K562 (cell line): Measurements from ENCODE around the gene REM2. TPM values are rescaled to one million over a fixed set of nuclear protein-coding genes. Genes with fewer than 3 reads are reported as not detected.

ENCODE experiments used
- BACH1 ChIP-seq: fragments of 200-800 bp; sonication (Bioruptor generic); IDR thresholded peaks from 2 replicates; pipeline ENCODE4 v1.6.1; 2016; ENCODE audit warnings: missing genetic modification characterization, missing compliant biosample characterization
- BCL6 ChIP-seq: fragments of 250-450 bp; sonication (Bioruptor Pico); IDR thresholded peaks from 2 replicates; pipeline ENCODE4 v1.4.0; 2020
- CBX3 ChIP-seq, 2 experiments: IDR thresholded peaks; 1 replicate in 1 of 2; 2 replicates in 1 of 2; pipeline ENCODE4 v1.6.1; 2012; ENCODE audit warnings: inconsistent platforms in 2 of 2, low read length in 2 of 2, borderline replicate concordance in 1 of 2, control low read depth in 1 of 2
- EGR1 ChIP-seq: fragments of 450-650 bp; conservative IDR thresholded peaks from 2 replicates; pipeline ENCODE4 v1.6.1; 2017; ENCODE audit warnings: mild to moderate bottlenecking
- FOSL1 ChIP-seq: fragments of 200-800 bp; sonication (Bioruptor generic); conservative IDR thresholded peaks from 2 replicates; pipeline ENCODE4 v1.6.1; 2016; ENCODE audit warnings: missing genetic modification characterization, missing compliant biosample characterization
- KDM5B ChIP-seq: fragments of 200-600 bp; sonication (generic); IDR thresholded peaks from 2 replicates; pipeline ENCODE4 v1.6.1; 2012; ENCODE audit warnings: low read depth, mild to moderate bottlenecking, moderate library complexity, low read length, control low read depth, inconsistent platforms; ENCODE audit not compliant: insufficient replicate concordance
- KLF13 ChIP-seq: fragments of 450-650 bp; IDR thresholded peaks from 2 replicates; pipeline ENCODE4 v1.6.1; 2016; ENCODE audit warnings: missing genetic modification characterization, low read depth, mild to moderate bottlenecking, missing compliant biosample characterization, moderate library complexity, borderline replicate concordance
- LCOR ChIP-seq: sonication (generic); formaldehyde crosslinking; IDR thresholded peaks from 2 replicates; pipeline ENCODE4 v1.8.0; 2022; ENCODE audit warnings: mild to moderate bottlenecking, missing genetic modification reagents
- NFIX ChIP-seq: fragments of 250-450 bp; sonication (Bioruptor Pico); IDR thresholded peaks from 2 replicates; pipeline ENCODE4 v1.4.0; 2020; ENCODE audit warnings: low read depth, mild to moderate bottlenecking, moderate library complexity
- PHF8 ChIP-seq: fragments of 200-600 bp; sonication (generic); IDR thresholded peaks from 2 replicates; pipeline ENCODE4 v1.6.1; 2012; ENCODE audit warnings: mixed run types, mild to moderate bottlenecking, inconsistent platforms, low read length, moderate library complexity, borderline replicate concordance
- SAFB2 ChIP-seq: fragments of 200-400 bp; formaldehyde crosslinking; IDR thresholded peaks from 2 replicates; pipeline ENCODE4 v1.6.1; 2018; ENCODE audit warnings: borderline replicate concordance, low read length, low read depth, moderate library complexity; ENCODE audit not compliant: severe bottlenecking
- STAT5B ChIP-seq: fragments of 250-450 bp; sonication (Bioruptor Pico); IDR thresholded peaks from 2 replicates; pipeline ENCODE4 v1.8.0; 2021; ENCODE audit warnings: mild to moderate bottlenecking, inconsistent platforms
- TBP ChIP-seq: optimal IDR thresholded peaks from 2 replicates; pipeline ENCODE3; 2011; ENCODE audit warnings: low read depth, low read length, improper control_type of control experiment
- ZNF174 ChIP-seq: fragments of 250-450 bp; sonication (Bioruptor Pico); IDR thresholded peaks from 2 replicates; pipeline ENCODE4 v1.4.0; 2020; ENCODE audit warnings: mild to moderate bottlenecking
- ZNF217 ChIP-seq: sonication (generic); formaldehyde crosslinking; IDR thresholded peaks from 2 replicates; pipeline ENCODE4 v1.8.0; 2022; ENCODE audit warnings: mild to moderate bottlenecking, missing genetic modification reagents
- ZSCAN29 ChIP-seq: fragments of 450-650 bp; IDR thresholded peaks from 2 replicates; pipeline ENCODE4 v1.6.1; 2017
- polyA plus RNA-seq, 8 experiments: library from polyadenylated mRNA; depleted of rRNA in 4 of 8; stranded (reverse) in 5 of 8; unstranded in 3 of 8; fragments of >200 nt; fragmentation: Nextera tagmentation in 2 of 8; fragmentation: Illumina TruSeq in 1 of 8; extraction: Ambion mirVana in 2 of 8; extraction: Trizol in 1 of 8; gene quantifications; 2 replicates each; pipeline versions ENCODE4 v1.2.1 to v1.2.3, GENCODE V29; 2011 to 2014; ENCODE audit warnings: inconsistent platforms in 1 of 8, missing spikeins in 1 of 8
- total RNA-seq, 7 experiments: library from RNA; depleted of rRNA in 6 of 7; stranded (reverse); fragments of >200 nt in 6 of 7; fragmentation: Illumina TruSeq in 2 of 7; extraction: Trizol in 2 of 7; gene quantifications; 2 replicates each; pipeline versions ENCODE4 v1.2.1 to v1.2.3, GENCODE V29; 2011 to 2021; ENCODE audit warnings: low replicate concordance in 1 of 7
- TF ChIP-seq, protein P1 (sequence below): sonication (generic); formaldehyde crosslinking; IDR thresholded peaks from 2 replicates; pipeline ENCODE4 v1.8.0; 2023; ENCODE audit warnings: mild to moderate bottlenecking, missing genetic modification reagents
- TF ChIP-seq, protein P2 (sequence below), 2 experiments: fragments of 450-650 bp; conservative IDR thresholded peaks; 2 replicates each; pipeline ENCODE4 v1.6.1; 2017; ENCODE audit warnings: mild to moderate bottlenecking in 2 of 2, moderate library complexity in 2 of 2
- TF ChIP-seq, protein P3 (sequence below), 3 experiments: fragments of 200-800 bp in 1 of 3; sonication (Bioruptor generic) in 1 of 3; sonication (generic) in 1 of 3; formaldehyde crosslinking in 1 of 3; IDR thresholded peaks; 2 replicates each; pipeline versions ENCODE4 v1.6.1 to v1.8.0; 2016 to 2022; ENCODE audit warnings: mild to moderate bottlenecking in 2 of 3, missing compliant biosample characterization in 2 of 3, missing genetic modification characterization in 2 of 3, missing genetic modification reagents in 1 of 3

Gene REM2
- total and polyA plus RNA-seq, 9 of the 15 experiments (the other 6 are each of a cell fraction or from before 2014, with no cell fraction given) = 0.18 to 1.0 (median 0.38) TPM

DNA sequence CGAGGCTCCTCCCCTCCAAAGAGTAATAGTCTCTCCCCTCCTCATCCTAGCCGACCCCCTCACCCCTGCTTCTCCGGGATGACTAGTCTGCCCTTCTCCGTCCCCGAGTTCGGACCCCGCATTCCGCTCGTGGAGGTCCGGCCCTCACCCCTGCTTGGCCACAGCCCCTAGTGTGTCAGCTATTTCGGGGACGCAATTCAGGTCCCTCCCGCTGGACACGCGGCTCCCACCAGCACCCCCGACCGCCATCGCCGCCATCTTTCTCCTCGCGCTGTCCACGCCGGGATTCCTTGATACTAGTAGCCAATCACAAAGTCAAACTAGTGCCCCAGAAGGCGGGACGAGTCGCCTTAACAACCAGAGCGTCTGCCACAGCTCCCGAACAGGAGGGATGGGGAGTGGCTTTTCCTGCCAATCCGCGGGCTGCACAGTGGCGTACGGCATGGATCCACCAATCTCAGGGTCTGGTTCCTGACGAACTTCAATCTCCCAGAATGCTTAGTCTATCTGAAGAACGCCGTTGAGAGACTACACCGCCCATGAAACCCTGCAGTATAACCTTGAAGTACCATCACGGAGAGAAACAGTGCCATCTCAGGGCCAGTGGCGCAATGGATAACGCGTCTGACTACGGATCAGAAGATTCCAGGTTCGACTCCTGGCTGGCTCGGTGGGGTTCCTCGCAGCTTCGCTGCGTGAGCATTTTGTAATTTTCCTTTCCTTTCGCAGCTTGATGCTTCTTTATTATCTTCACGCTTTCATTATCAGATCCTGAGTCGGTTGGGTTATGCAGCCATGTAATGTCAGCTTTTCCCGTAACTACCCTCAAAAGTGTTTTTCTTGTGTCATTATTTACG is 46.3 kb downstream of the REM2 start, which contains the start of gene PRMT5 (continued):
- TF ChIP-seq, protein P1, sequence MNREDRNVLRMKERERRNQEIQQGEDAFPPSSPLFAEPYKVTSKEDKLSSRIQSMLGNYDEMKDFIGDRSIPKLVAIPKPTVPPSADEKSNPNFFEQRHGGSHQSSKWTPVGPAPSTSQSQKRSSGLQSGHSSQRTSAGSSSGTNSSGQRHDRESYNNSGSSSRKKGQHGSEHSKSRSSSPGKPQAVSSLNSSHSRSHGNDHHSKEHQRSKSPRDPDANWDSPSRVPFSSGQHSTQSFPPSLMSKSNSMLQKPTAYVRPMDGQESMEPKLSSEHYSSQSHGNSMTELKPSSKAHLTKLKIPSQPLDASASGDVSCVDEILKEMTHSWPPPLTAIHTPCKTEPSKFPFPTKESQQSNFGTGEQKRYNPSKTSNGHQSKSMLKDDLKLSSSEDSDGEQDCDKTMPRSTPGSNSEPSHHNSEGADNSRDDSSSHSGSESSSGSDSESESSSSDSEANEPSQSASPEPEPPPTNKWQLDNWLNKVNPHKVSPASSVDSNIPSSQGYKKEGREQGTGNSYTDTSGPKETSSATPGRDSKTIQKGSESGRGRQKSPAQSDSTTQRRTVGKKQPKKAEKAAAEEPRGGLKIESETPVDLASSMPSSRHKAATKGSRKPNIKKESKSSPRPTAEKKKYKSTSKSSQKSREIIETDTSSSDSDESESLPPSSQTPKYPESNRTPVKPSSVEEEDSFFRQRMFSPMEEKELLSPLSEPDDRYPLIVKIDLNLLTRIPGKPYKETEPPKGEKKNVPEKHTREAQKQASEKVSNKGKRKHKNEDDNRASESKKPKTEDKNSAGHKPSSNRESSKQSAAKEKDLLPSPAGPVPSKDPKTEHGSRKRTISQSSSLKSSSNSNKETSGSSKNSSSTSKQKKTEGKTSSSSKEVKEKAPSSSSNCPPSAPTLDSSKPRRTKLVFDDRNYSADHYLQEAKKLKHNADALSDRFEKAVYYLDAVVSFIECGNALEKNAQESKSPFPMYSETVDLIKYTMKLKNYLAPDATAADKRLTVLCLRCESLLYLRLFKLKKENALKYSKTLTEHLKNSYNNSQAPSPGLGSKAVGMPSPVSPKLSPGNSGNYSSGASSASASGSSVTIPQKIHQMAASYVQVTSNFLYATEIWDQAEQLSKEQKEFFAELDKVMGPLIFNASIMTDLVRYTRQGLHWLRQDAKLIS (CRISPR knock-in tag) = peak; percentile 64; the same call in 1 of the 2 replicates
- TF ChIP-seq ZNF174 (CRISPR knock-in tag) (no peak), LCOR (CRISPR knock-in tag) (peak; percentile 76), SAFB2 (no peak), CBX3 (IDR thresholded peaks at IDR 0.05; ENCODE audit: borderline replicate concordance in 1 of 2, low read length in 2 of 2) (peak in 1 of 2 experiments; percentile 64; a peak in 1 of 3 replicates), BACH1 (tag) (peak; percentile 65; the same call in 1 of the 2 replicates), EGR1 (no peak), ZSCAN29 (peak; percentile 70; the same call in 1 of the 2 replicates), KDM5B (peak; percentile 96), BCL6 (CRISPR knock-in tag) (no peak), ZNF217 (CRISPR knock-in tag) (no peak), TBP (peak; percentile 99), KLF13 (peak; percentile 80; the same call in 1 of the 2 replicates), NFIX (no peak), PHF8 (peak; percentile 99), STAT5B (CRISPR knock-in tag) (no peak), FOSL1 (tag) (peak; percentile 60)
- TF ChIP-seq, protein P2, sequence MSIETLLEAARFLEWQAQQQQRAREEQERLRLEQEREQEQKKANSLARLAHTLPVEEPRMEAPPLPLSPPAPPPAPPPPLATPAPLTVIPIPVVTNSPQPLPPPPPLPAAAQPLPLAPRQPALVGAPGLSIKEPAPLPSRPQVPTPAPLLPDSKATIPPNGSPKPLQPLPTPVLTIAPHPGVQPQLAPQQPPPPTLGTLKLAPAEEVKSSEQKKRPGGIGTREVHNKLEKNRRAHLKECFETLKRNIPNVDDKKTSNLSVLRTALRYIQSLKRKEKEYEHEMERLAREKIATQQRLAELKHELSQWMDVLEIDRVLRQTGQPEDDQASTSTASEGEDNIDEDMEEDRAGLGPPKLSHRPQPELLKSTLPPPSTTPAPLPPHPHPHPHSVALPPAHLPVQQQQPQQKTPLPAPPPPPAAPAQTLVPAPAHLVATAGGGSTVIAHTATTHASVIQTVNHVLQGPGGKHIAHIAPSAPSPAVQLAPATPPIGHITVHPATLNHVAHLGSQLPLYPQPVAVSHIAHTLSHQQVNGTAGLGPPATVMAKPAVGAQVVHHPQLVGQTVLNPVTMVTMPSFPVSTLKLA (conservative IDR thresholded peaks at IDR 0.05) = peak; percentile 88 to 93
- TF ChIP-seq, protein P3, sequence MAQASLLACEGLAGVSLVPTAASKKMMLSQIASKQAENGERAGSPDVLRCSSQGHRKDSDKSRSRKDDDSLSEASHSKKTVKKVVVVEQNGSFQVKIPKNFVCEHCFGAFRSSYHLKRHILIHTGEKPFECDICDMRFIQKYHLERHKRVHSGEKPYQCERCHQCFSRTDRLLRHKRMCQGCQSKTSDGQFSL (CRISPR knock-in tag; IDR thresholded peaks at IDR 0.05) = 0 out of 2 replicates have a peak, but pooled peaks have one; percentile 28
- TF ChIP-seq, protein P3 (tag; IDR thresholded peaks at IDR 0.05) = no peak
